ENCODE data around the gene ATP5F1B. TPM values are rescaled to one million over a fixed set of nuclear protein-coding genes. Genes with fewer than 3 reads are reported as not detected.
A peak's percentile ranks its signal among the peaks of the same experiment; 100 is the strongest.

ATP5F1B gene
- total and polyA plus RNA-seq, 2 of the 8 experiments (the other 6 are each of a cell fraction or from before 2014, with no cell fraction given): 900 to 1,522 TPM

DNA sequence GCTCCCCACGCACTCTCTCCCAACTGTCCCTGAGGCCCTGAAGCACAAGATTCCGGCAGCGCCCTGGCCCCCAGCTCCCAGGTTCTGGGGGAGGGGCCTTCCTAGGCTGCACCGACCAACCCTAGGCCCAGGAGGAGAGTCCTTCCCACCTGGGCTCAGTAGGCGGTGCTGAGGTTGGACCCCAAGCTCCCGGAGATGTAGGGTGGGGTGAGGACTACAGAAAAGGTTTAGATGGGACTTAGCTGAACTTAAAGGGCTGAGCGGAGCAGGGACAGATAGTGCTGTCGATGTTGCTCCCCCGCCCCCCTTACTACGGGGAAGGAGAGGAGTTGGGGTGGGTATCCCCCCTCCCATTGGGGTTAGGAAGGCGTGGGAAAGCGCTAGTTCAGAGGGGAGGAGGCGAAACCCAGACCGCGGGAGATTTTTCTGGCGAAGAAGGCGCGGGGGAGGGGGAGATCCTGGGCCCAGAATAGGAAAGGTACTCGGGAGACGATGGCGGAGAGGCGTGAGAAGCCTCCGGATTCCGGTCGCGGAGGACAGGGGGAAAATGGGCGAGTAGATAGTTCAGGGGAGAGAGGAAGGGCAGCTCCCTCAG is 11.4 kb downstream of the ATP5F1B start (continued):
- TF ChIP-seq, protein P1, sequence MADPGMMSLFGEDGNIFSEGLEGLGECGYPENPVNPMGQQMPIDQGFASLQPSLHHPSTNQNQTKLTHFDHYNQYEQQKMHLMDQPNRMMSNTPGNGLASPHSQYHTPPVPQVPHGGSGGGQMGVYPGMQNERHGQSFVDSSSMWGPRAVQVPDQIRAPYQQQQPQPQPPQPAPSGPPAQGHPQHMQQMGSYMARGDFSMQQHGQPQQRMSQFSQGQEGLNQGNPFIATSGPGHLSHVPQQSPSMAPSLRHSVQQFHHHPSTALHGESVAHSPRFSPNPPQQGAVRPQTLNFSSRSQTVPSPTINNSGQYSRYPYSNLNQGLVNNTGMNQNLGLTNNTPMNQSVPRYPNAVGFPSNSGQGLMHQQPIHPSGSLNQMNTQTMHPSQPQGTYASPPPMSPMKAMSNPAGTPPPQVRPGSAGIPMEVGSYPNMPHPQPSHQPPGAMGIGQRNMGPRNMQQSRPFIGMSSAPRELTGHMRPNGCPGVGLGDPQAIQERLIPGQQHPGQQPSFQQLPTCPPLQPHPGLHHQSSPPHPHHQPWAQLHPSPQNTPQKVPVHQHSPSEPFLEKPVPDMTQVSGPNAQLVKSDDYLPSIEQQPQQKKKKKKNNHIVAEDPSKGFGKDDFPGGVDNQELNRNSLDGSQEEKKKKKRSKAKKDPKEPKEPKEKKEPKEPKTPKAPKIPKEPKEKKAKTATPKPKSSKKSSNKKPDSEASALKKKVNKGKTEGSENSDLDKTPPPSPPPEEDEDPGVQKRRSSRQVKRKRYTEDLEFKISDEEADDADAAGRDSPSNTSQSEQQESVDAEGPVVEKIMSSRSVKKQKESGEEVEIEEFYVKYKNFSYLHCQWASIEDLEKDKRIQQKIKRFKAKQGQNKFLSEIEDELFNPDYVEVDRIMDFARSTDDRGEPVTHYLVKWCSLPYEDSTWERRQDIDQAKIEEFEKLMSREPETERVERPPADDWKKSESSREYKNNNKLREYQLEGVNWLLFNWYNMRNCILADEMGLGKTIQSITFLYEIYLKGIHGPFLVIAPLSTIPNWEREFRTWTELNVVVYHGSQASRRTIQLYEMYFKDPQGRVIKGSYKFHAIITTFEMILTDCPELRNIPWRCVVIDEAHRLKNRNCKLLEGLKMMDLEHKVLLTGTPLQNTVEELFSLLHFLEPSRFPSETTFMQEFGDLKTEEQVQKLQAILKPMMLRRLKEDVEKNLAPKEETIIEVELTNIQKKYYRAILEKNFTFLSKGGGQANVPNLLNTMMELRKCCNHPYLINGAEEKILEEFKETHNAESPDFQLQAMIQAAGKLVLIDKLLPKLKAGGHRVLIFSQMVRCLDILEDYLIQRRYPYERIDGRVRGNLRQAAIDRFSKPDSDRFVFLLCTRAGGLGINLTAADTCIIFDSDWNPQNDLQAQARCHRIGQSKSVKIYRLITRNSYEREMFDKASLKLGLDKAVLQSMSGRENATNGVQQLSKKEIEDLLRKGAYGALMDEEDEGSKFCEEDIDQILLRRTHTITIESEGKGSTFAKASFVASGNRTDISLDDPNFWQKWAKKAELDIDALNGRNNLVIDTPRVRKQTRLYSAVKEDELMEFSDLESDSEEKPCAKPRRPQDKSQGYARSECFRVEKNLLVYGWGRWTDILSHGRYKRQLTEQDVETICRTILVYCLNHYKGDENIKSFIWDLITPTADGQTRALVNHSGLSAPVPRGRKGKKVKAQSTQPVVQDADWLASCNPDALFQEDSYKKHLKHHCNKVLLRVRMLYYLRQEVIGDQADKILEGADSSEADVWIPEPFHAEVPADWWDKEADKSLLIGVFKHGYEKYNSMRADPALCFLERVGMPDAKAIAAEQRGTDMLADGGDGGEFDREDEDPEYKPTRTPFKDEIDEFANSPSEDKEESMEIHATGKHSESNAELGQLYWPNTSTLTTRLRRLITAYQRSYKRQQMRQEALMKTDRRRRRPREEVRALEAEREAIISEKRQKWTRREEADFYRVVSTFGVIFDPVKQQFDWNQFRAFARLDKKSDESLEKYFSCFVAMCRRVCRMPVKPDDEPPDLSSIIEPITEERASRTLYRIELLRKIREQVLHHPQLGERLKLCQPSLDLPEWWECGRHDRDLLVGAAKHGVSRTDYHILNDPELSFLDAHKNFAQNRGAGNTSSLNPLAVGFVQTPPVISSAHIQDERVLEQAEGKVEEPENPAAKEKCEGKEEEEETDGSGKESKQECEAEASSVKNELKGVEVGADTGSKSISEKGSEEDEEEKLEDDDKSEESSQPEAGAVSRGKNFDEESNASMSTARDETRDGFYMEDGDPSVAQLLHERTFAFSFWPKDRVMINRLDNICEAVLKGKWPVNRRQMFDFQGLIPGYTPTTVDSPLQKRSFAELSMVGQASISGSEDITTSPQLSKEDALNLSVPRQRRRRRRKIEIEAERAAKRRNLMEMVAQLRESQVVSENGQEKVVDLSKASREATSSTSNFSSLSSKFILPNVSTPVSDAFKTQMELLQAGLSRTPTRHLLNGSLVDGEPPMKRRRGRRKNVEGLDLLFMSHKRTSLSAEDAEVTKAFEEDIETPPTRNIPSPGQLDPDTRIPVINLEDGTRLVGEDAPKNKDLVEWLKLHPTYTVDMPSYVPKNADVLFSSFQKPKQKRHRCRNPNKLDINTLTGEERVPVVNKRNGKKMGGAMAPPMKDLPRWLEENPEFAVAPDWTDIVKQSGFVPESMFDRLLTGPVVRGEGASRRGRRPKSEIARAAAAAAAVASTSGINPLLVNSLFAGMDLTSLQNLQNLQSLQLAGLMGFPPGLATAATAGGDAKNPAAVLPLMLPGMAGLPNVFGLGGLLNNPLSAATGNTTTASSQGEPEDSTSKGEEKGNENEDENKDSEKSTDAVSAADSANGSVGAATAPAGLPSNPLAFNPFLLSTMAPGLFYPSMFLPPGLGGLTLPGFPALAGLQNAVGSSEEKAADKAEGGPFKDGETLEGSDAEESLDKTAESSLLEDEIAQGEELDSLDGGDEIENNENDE (IDR thresholded peaks at IDR 0.05; ENCODE audit: insufficient replicate concordance, low read length): no peak
- TF ChIP-seq SP1 (IDR thresholded peaks at IDR 0.05; ENCODE audit: low read depth, low read length) (0 out of 2 replicates have a peak, but pooled peaks have one; percentile 47), BRCA1 (IDR thresholded peaks at IDR 0.05; ENCODE audit: low read depth, low read length) (no peak), MAX (IDR thresholded peaks at IDR 0.05) (no peak), JUND (IDR thresholded peaks at IDR 0.05; ENCODE audit: low read length) (no peak), KDM1A (IDR thresholded peaks at IDR 0.05; ENCODE audit: borderline replicate concordance, low read length) (0 out of 2 replicates have a peak, but pooled peaks have one; percentile 9), KDM4A (IDR thresholded peaks at IDR 0.05; ENCODE audit: low read depth, low read length, severe bottlenecking) (no peak), PHF8 (conservative IDR thresholded peaks at IDR 0.05; ENCODE audit: low read depth, low read length) (no peak), SP2 (IDR thresholded peaks at IDR 0.05; ENCODE audit: low read length) (no peak), RXRA (IDR thresholded peaks at IDR 0.05; ENCODE audit: insufficient read depth, low read depth, low read length) (no peak)
